Measurements from ENCODE around the gene C2CD2. TPM values are rescaled to one million over a fixed set of nuclear protein-coding genes. Genes with fewer than 3 reads are reported as not detected.

C2CD2 gene
- total and polyA plus RNA-seq, 3 donors from 2014 or later = 8.6 to 17.4 (median 13.2) TPM

GRCh38 chr21:41933313-41934079, 20.3 kb downstream of the C2CD2 start:
- H3K9me3 ChIP-seq = no peaks in the 10 kb centered on the region
- 25 to 29% methylated on average over 15 to 18 of the region's 18 CpGs for WGBS, 2 donors
- intact Hi-C loops (cut with DNase I; ENCODE audit: low total_unique reads) = no loop called here

GRCh38 chr21:41932576-41933312, 21.1 kb downstream of the C2CD2 start:
- no peak overlapping the region for H3K4me3 ChIP-seq
- 45 to 48% methylated on average over 17 to 18 of the region's 18 CpGs for WGBS, 2 donors
- no peak for TF ChIP-seq POLR2A (IDR thresholded peaks at IDR 0.05)
- TF ChIP-seq CTCF (IDR thresholded peaks at IDR 0.05) = no peak
- H3K27me3 ChIP-seq = no peaks in the 10 kb centered on the region
- H3K27ac ChIP-seq = peak overlapping the region in 1 of 2 donors; percentile 62
- no peaks in the 10 kb centered on the region for H3K36me3 ChIP-seq (ENCODE audit: low read depth, missing control alignments)
- peaks cover 15% of the 10 kb centered on the region for H3K4me1 ChIP-seq
- no peak for DNase-seq
- intact Hi-C loops (cut with DNase I; ENCODE audit: low total_unique reads) = no loop called here
- no peaks in the 10 kb centered on the region for H3K9me3 ChIP-seq

More at GRCh38 chr21:41933313-41934079, 20.3 kb downstream of the C2CD2 start:
- Histone ChIP-seq H3K27ac (peak overlapping the region in 1 of 2 donors; percentile 62), H3K27me3 (no peaks in the 10 kb centered on the region), H3K36me3 (ENCODE audit: low read depth, missing control alignments) (no peaks in the 10 kb centered on the region), H3K4me3 (no peak overlapping the region), H3K4me1 (peaks cover 15% of the 10 kb centered on the region)
- TF ChIP-seq CTCF (IDR thresholded peaks at IDR 0.05) (no peak), POLR2A (IDR thresholded peaks at IDR 0.05) (no peak)
- DNase-seq = no peak

- H3K27me3 ChIP-seq = no peaks in the 10 kb centered on the region
- H3K4me3 ChIP-seq = no peak overlapping the region
- H3K36me3 ChIP-seq (ENCODE audit: low read depth, missing control alignments) = no peaks in the 10 kb centered on the region
- intact Hi-C loops (cut with DNase I; ENCODE audit: low total_unique reads) = no loop called here
- no peak for DNase-seq
- peaks cover 18% of the 10 kb centered on the region for H3K4me1 ChIP-seq
- no peaks in the 10 kb centered on the region for H3K9me3 ChIP-seq
- TF ChIP-seq CTCF (IDR thresholded peaks at IDR 0.05) = no peak
- no peak for TF ChIP-seq POLR2A (IDR thresholded peaks at IDR 0.05)
- peak overlapping the region in 1 of 2 donors; percentile 61 for H3K27ac ChIP-seq
- WGBS, 2 donors = 77 to 82% methylated on average over 13 of the region's 13 CpGs
These were observed 21.6 kb downstream of the C2CD2 start for GRCh38 chr21:41932191-41932575.

GRCh38 chr21:41931041-41931451, 22.8 kb downstream of the C2CD2 start:
- DNase-seq = no peak
- H3K9me3 ChIP-seq = no peaks in the 10 kb centered on the region
- H3K36me3 ChIP-seq (ENCODE audit: low read depth, missing control alignments) = no peaks in the 10 kb centered on the region
- no peaks in the 10 kb centered on the region for H3K27me3 ChIP-seq
- TF ChIP-seq POLR2A (IDR thresholded peaks at IDR 0.05) = no peak
- TF ChIP-seq CTCF (IDR thresholded peaks at IDR 0.05) = no peak
- intact Hi-C loops (cut with DNase I; ENCODE audit: low total_unique reads) = no loop called here
- H3K4me1 ChIP-seq = peaks cover 22% of the 10 kb centered on the region
- WGBS, 2 donors = 60 to 63% methylated on average over 8 of the region's 8 CpGs
- no peak overlapping the region for H3K4me3 ChIP-seq
- H3K27ac ChIP-seq = no peak overlapping the region
